Peyer's patch (tissue), 4 donors: ENCODE data around the gene SSR4. TPM values are rescaled to one million over a fixed set of nuclear protein-coding genes. Genes with fewer than 3 reads are reported as not detected.
"Not testable (repeated sequence)": the region's sequence is repeated elsewhere in the genome, so short reads cannot be mapped to it uniquely, and the experiment has no call there.

Experiments used
- DNase-seq, 3 donors: peaks; one replicate each; pipeline ENCODE4 v3.0.0-alpha.2; 2017 to 2019
- H3K27ac ChIP-seq, 4 donors: fragments of 200-600 bp; sonication (generic); one replicate each; pipeline ENCODE4 v1.5.1; 2016 to 2019
- H3K27me3 ChIP-seq, 2 donors: fragments of 200-600 bp; sonication (generic); one replicate each; pipeline ENCODE4 v1.5.1; 2019
- H3K36me3 ChIP-seq, 3 donors: fragments of 200-600 bp; sonication (generic); one replicate each; pipeline ENCODE4 v1.5.1; 2016 to 2019
- H3K4me1 ChIP-seq, 4 donors: fragments of 200-600 bp; sonication (generic); one replicate each; pipeline ENCODE4 v1.5.1; 2016 to 2019
- H3K4me3 ChIP-seq, 4 donors: fragments of 200-600 bp; sonication (generic); 1 replicate in 3 of 4; 2 replicates in 1 of 4; pipeline ENCODE4 v1.5.1; 2016 to 2019; ENCODE audit warnings: mild to moderate bottlenecking in 1 of 4
- H3K9me3 ChIP-seq, 4 donors: fragments of 200-600 bp; sonication (generic); one replicate each; pipeline ENCODE4 v1.5.1; 2016 to 2019; ENCODE audit warnings: mild to moderate bottlenecking in 1 of 4
- POLR2A ChIP-seq, 2 donors: fragments of 450-650 bp; IDR thresholded peaks; one replicate each; pipeline ENCODE4 v1.5.1; 2017; ENCODE audit warnings: antibody characterized with exemption in 2 of 2, mild to moderate bottlenecking in 2 of 2, moderate library complexity in 2 of 2
- total RNA-seq, 4 donors: library from RNA; depleted of rRNA; stranded (reverse); fragments of >200 nt; gene quantifications; one replicate each; pipeline ENCODE4 v1.1.0, GENCODE V29; 2016
- TF ChIP-seq, protein P1 (sequence below), 6 experiments: fragments of 450-650 bp in 4 of 6; fragments of 200-600 bp in 2 of 6; sonication (generic) in 1 of 6; IDR thresholded peaks; one replicate each; pipeline ENCODE4 v1.5.1; 2017 to 2019; ENCODE audit warnings: antibody characterized with exemption in 6 of 6, mild to moderate bottlenecking in 3 of 6, moderate library complexity in 1 of 6

SSR4 gene
- total RNA-seq, 4 donors from 2014 or later: 90.0 to 113 (median 96.4) TPM

DNA sequence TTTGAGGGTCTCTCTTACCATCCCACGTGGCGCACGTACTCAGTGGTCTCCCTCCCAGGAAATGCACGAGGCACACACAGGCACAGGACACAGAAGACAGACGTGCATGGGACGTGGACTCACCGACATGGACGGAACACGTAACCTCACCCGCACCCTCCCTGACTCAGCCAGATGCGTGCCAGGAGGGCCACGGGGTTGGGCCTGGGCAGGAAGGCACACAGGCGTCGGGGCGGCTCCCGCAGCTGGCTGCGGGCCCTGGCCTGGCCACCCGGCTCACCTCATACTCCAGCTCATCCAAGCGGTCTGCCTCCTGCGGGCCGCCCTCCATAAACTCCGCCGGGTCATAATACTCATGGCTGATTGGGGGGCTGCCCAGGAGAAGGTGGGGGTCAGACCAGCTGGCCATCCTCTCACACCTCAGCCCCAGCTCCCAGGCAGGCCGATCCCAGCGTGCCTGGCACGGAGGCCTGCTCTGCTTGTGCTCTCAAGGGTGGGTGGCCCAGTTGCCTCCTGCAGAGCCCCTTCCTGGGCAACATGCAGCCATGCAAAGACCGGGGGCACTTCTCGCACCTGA is 12.6 kb downstream of the SSR4 start:
- H3K4me1 ChIP-seq: no peaks in the 10 kb centered on the region
- H3K27me3 ChIP-seq: no peaks in the 10 kb centered on the region
- TF ChIP-seq, protein P1, sequence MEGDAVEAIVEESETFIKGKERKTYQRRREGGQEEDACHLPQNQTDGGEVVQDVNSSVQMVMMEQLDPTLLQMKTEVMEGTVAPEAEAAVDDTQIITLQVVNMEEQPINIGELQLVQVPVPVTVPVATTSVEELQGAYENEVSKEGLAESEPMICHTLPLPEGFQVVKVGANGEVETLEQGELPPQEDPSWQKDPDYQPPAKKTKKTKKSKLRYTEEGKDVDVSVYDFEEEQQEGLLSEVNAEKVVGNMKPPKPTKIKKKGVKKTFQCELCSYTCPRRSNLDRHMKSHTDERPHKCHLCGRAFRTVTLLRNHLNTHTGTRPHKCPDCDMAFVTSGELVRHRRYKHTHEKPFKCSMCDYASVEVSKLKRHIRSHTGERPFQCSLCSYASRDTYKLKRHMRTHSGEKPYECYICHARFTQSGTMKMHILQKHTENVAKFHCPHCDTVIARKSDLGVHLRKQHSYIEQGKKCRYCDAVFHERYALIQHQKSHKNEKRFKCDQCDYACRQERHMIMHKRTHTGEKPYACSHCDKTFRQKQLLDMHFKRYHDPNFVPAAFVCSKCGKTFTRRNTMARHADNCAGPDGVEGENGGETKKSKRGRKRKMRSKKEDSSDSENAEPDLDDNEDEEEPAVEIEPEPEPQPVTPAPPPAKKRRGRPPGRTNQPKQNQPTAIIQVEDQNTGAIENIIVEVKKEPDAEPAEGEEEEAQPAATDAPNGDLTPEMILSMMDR (IDR thresholded peaks at IDR 0.05): no peak
- no peak for TF ChIP-seq POLR2A (IDR thresholded peaks at IDR 0.05)
- H3K9me3 ChIP-seq: no peaks in the 10 kb centered on the region
- H3K4me3 ChIP-seq: no peak overlapping the region
- DNase-seq: no peak
- H3K27ac ChIP-seq: no peak overlapping the region
- H3K36me3 ChIP-seq: no peaks in the 10 kb centered on the region

DNA sequence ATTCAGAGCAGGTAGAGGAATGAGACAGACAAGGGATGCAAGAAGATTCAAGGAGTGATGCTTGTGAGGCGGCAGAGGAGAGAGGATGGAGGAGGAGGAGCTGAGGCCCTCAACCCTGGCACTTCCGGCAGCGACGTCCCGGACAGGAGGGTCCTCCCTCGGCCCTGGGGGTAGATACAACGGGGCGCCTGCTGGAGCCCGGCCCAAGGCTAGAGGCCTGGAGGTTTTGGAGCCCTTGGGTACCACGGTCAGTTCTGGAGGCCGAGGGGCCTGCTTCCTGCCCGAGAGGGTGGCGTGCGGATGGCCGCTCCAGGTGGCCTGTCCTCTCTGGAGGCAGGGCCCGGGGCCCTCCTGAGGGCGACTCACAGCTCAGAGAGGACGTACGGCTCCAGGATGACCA is 13.5 kb downstream of the SSR4 start:
- H3K36me3 ChIP-seq: no peaks in the 10 kb centered on the region
- H3K4me1 ChIP-seq: no peaks in the 10 kb centered on the region
- no peak for DNase-seq
- TF ChIP-seq, protein P1 (IDR thresholded peaks at IDR 0.05): no peak
- no peak for TF ChIP-seq POLR2A (IDR thresholded peaks at IDR 0.05)
- H3K27me3 ChIP-seq: no peaks in the 10 kb centered on the region
- no peaks in the 10 kb centered on the region for H3K9me3 ChIP-seq
- no peak overlapping the region for H3K4me3 ChIP-seq
- H3K27ac ChIP-seq: no peak overlapping the region

DNA sequence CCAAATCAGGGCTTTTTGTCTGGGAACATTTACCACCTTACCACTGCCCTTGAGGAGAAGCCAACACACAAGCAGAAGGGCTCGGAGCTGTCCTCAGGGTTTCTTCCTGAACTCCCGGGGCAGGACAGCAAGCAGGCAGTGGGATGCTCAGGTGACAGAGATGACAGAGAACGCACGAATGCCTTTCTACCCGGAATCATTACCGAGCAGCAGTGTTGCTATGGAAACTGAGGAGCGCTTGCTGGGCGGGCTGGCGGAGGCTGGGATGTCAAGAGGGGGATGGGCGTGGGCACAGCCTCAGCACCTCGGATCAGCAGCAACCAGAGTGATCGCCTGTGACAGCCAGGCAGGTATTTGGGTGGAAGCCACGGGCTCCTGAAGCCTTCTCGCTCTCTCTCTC is 17.8 kb downstream of the SSR4 start:
- no peak overlapping the region for H3K27ac ChIP-seq
- H3K4me3 ChIP-seq: no peak overlapping the region
- H3K36me3 ChIP-seq: no peaks in the 10 kb centered on the region
- no peak for DNase-seq
- no peaks in the 10 kb centered on the region for H3K4me1 ChIP-seq
- H3K27me3 ChIP-seq: no peaks in the 10 kb centered on the region
- no peaks in the 10 kb centered on the region for H3K9me3 ChIP-seq
- TF ChIP-seq POLR2A (IDR thresholded peaks at IDR 0.05): no peak

DNA sequence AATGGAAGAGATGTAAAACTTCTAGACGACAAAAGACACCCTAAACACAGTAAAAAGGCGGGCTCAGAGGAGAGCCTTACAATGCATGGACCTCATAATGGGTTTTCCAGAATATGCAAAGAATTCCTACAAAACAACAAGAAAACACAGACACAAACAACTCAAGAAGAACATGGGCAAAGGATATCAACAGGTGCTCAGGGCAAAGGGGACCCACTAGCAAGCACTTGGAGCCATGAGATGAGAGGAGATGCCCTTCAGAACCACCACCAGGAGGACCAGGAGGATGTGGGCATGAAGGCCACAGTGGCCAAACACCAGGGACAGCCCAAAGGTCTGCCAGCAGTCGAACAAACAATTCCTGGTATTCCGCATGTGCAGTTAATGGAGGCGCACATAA is 18.7 kb downstream of the SSR4 start:
- Histone ChIP-seq H3K4me3 (no peak overlapping the region), H3K27ac (no peak overlapping the region), H3K9me3 (no peaks in the 10 kb centered on the region), H3K36me3 (no peaks in the 10 kb centered on the region), H3K27me3 (no peaks in the 10 kb centered on the region), H3K4me1 (no peaks in the 10 kb centered on the region)
- TF ChIP-seq, protein P1 (IDR thresholded peaks at IDR 0.05): no peak
- TF ChIP-seq POLR2A (IDR thresholded peaks at IDR 0.05): no peak
- no peak for DNase-seq

GRCh38 chrX:153814591-153815315 is 20.3 kb downstream of the SSR4 start:
- Histone ChIP-seq H3K27me3 (no peaks in the 10 kb centered on the region), H3K36me3 (no peaks in the 10 kb centered on the region), H3K4me1 (no peaks in the 10 kb centered on the region), H3K4me3 (no peak overlapping the region), H3K27ac (no peak overlapping the region), H3K9me3 (no peaks in the 10 kb centered on the region)
- no peak for TF ChIP-seq POLR2A (IDR thresholded peaks at IDR 0.05)
- TF ChIP-seq, protein P1 (IDR thresholded peaks at IDR 0.05): no peak
- DNase-seq: no peak

GRCh38 chrX:153816831-153817690 is 22.6 kb downstream of the SSR4 start:
- Histone ChIP-seq H3K9me3 (no peaks in the 10 kb centered on the region), H3K36me3 (no peaks in the 10 kb centered on the region), H3K4me1 (no peaks in the 10 kb centered on the region), H3K27me3 (no peaks in the 10 kb centered on the region), H3K27ac (no peak overlapping the region), H3K4me3 (no peak overlapping the region)
- no peak for TF ChIP-seq POLR2A (IDR thresholded peaks at IDR 0.05)
- TF ChIP-seq, protein P1 (IDR thresholded peaks at IDR 0.05): no peak
- no peak for DNase-seq

DNA sequence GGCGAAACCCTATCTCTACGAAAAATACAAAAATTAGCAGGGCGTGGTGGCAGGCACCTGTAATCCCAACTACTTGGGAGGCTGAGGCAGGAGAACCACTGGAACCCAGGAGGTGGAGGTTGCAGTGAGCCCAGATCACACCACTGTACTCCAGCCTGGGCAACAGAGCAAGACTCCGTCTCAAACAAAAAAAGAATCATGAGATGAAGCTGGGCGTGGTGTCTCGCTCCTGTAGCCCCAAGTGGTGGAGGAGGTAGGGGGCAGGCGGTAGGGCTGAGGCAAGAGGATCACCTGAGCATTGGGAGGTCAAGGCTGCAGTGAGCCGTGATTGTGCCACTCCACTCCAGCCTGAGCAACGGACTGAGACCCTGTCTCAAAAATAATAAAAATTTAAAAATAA is 23.6 kb downstream of the SSR4 start:
- H3K27ac ChIP-seq, H3K36me3 ChIP-seq, DNase-seq, H3K4me1 ChIP-seq, H3K9me3 ChIP-seq, H3K4me3 ChIP-seq, H3K27me3 ChIP-seq: not testable (repeated sequence)
